ENCODE results near the gene ALKBH4.

DNA sequence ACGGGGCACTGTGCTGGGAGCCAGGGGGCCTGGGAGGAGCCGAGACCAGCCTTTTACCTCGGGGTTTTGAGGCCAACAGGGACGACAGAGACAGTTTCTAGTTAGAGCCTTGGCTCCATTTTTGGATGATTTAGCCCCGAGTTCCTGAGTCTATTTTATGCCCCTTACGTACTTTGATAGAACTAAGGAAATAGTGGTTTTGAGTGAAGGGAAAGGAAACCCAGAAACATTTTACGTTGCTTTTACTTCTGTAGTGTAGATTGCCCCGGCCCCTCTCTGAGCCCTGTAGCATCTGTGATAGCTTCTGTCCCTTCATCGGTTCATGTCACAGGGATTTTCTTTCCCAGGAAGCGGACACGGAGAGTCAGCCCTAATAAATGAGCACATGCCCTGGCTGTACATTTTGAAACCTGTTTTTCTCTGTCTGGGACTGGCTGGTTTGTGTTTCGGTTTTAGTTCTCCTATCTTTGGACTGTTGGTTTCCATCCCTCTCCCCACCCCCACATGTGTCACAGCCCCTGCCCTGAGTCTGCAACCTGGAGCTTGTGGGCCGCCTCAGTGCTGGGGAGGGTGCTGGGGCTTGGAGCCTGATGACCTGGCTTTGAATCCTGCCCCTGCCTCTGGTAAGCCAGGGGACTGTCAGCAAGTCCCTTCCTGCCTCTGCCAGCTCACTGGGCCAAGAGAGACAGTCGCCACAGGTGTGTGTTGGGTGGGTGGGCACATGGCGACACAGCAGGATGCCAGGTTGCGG, 38.2 kb downstream of the ALKBH4 start:
- TF ChIP-seq TEAD4 (IDR thresholded peaks at IDR 0.05) = no peak
- TF ChIP-seq EP300 (IDR thresholded peaks at IDR 0.05; ENCODE audit: borderline replicate concordance) = no peak
- TF ChIP-seq, protein P1, sequence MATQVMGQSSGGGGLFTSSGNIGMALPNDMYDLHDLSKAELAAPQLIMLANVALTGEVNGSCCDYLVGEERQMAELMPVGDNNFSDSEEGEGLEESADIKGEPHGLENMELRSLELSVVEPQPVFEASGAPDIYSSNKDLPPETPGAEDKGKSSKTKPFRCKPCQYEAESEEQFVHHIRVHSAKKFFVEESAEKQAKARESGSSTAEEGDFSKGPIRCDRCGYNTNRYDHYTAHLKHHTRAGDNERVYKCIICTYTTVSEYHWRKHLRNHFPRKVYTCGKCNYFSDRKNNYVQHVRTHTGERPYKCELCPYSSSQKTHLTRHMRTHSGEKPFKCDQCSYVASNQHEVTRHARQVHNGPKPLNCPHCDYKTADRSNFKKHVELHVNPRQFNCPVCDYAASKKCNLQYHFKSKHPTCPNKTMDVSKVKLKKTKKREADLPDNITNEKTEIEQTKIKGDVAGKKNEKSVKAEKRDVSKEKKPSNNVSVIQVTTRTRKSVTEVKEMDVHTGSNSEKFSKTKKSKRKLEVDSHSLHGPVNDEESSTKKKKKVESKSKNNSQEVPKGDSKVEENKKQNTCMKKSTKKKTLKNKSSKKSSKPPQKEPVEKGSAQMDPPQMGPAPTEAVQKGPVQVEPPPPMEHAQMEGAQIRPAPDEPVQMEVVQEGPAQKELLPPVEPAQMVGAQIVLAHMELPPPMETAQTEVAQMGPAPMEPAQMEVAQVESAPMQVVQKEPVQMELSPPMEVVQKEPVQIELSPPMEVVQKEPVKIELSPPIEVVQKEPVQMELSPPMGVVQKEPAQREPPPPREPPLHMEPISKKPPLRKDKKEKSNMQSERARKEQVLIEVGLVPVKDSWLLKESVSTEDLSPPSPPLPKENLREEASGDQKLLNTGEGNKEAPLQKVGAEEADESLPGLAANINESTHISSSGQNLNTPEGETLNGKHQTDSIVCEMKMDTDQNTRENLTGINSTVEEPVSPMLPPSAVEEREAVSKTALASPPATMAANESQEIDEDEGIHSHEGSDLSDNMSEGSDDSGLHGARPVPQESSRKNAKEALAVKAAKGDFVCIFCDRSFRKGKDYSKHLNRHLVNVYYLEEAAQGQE (IDR thresholded peaks at IDR 0.05; ENCODE audit: low read depth) = no peak
- TF ChIP-seq TAF1 (IDR thresholded peaks at IDR 0.05; ENCODE audit: low read depth) = no peak
- TF ChIP-seq FOXM1 (IDR thresholded peaks at IDR 0.05; ENCODE audit: borderline replicate concordance, low read depth) = no peak
- TF ChIP-seq RAD21 (IDR thresholded peaks at IDR 0.05; ENCODE audit: low read depth) = no peak
- TF ChIP-seq CEBPB (IDR thresholded peaks at IDR 0.05) = no peak
- TF ChIP-seq NFIC (IDR thresholded peaks at IDR 0.05) = no peak

Data from Ishikawa (cell line).